H9 (cell line): ENCODE results near the gene PGA3. TPM values are rescaled to one million over a fixed set of nuclear protein-coding genes. Genes with fewer than 3 reads are reported as not detected.

Experiments used
- DNase-seq: peaks from one replicate; pipeline ENCODE4 v3.0.0-alpha.2; 2017
- H2AFZ ChIP-seq: one replicate; pipeline ENCODE4 v1.6.1; 2013; ENCODE audit warnings: mild to moderate bottlenecking, low read length, control low read depth, moderate library complexity
- H2AK5ac ChIP-seq: 2 replicates; pipeline ENCODE4 v1.6.1; 2013; ENCODE audit warnings: low read length, control low read depth, mixed read lengths; ENCODE audit not compliant: insufficient read length
- H2BK120ac ChIP-seq: one replicate; pipeline ENCODE4 v1.6.1; 2013; ENCODE audit warnings: low read depth, mild to moderate bottlenecking, low read length, control low read depth, inconsistent platforms; ENCODE audit not compliant: poor library complexity, severe bottlenecking
- H2BK12ac ChIP-seq: 2 replicates; pipeline ENCODE4 v1.6.1; 2013; ENCODE audit warnings: low read length, control low read depth, mixed read lengths, low read depth; ENCODE audit not compliant: insufficient read length
- H2BK15ac ChIP-seq: 2 replicates; pipeline ENCODE4 v1.6.1; 2013; ENCODE audit warnings: low read depth, low read length, control low read depth
- H2BK20ac ChIP-seq: one replicate; pipeline ENCODE4 v1.6.1; 2013; ENCODE audit warnings: low read depth, mild to moderate bottlenecking, low read length, control low read depth, inconsistent platforms; ENCODE audit not compliant: poor library complexity, severe bottlenecking
- H2BK5ac ChIP-seq: 2 replicates; pipeline ENCODE4 v1.6.1; 2013; ENCODE audit warnings: low read length, control low read depth, mixed read lengths; ENCODE audit not compliant: insufficient read length
- H3K14ac ChIP-seq: 2 replicates; pipeline ENCODE4 v1.6.1; 2013; ENCODE audit warnings: low read length, control low read depth; ENCODE audit not compliant: insufficient read depth
- H3K18ac ChIP-seq: 2 replicates; pipeline ENCODE4 v1.6.1; 2013; ENCODE audit warnings: low read depth, mild to moderate bottlenecking, mixed read lengths, low read length, control low read depth; ENCODE audit not compliant: insufficient read length
- H3K23ac ChIP-seq: 2 replicates; pipeline ENCODE4 v1.6.1; 2013; ENCODE audit warnings: low read length, control low read depth, mixed read lengths, low read depth; ENCODE audit not compliant: insufficient read length
- H3K23me2 ChIP-seq: 2 replicates; pipeline ENCODE4 v1.6.1; 2013; ENCODE audit warnings: low read depth, mild to moderate bottlenecking, mixed read lengths, low read length, control low read depth; ENCODE audit not compliant: insufficient read length, poor library complexity, severe bottlenecking
- H3K27ac ChIP-seq: 2 replicates; pipeline ENCODE4 v1.5.1; 2013; ENCODE audit warnings: low read length, control low read depth, mixed read lengths, low read depth; ENCODE audit not compliant: insufficient read length
- H3K27me3 ChIP-seq: 2 replicates; pipeline ENCODE4 v1.6.1; 2013; ENCODE audit warnings: low read length, control low read depth, inconsistent platforms; ENCODE audit not compliant: insufficient read depth
- H3K4ac ChIP-seq: 2 replicates; pipeline ENCODE4 v1.6.1; 2013; ENCODE audit warnings: low read depth, mild to moderate bottlenecking, control low read depth, inconsistent platforms, low read length, moderate library complexity
- H3K4me1 ChIP-seq: 2 replicates; pipeline ENCODE4 v1.6.1; 2013; ENCODE audit warnings: low read length, control low read depth, inconsistent platforms; ENCODE audit not compliant: insufficient read depth
- H3K4me2 ChIP-seq: 2 replicates; pipeline ENCODE4 v1.6.1; 2013; ENCODE audit warnings: low read length, control low read depth, mixed read lengths; ENCODE audit not compliant: insufficient read length, insufficient read depth
- H3K56ac ChIP-seq: 2 replicates; pipeline ENCODE4 v1.6.1; 2013; ENCODE audit warnings: low read depth, mild to moderate bottlenecking, mixed read lengths, low read length, control low read depth; ENCODE audit not compliant: insufficient read length
- H3K79me1 ChIP-seq: 2 replicates; pipeline ENCODE4 v1.6.1; 2013; ENCODE audit warnings: low read depth, mild to moderate bottlenecking, moderate library complexity, low read length, control low read depth, inconsistent platforms; ENCODE audit not compliant: insufficient read depth, poor library complexity, severe bottlenecking
- H3K79me2 ChIP-seq: 2 replicates; pipeline ENCODE4 v1.6.1; 2013; ENCODE audit warnings: low read length, control low read depth, inconsistent platforms; ENCODE audit not compliant: insufficient read depth
- H3K9ac ChIP-seq: 2 replicates; pipeline ENCODE4 v1.6.1; 2013; ENCODE audit warnings: low read length, control low read depth, mixed read lengths; ENCODE audit not compliant: insufficient read length; ENCODE audit errors: extremely low read depth
- H3K9me3 ChIP-seq: one replicate; pipeline ENCODE4 v1.6.1; 2013; ENCODE audit warnings: low read depth, low read length, inconsistent platforms; ENCODE audit not compliant: control insufficient read depth
- H3T11ph ChIP-seq: one replicate; pipeline ENCODE4 v1.6.1; 2013; ENCODE audit warnings: mild to moderate bottlenecking, low read length, control low read depth, inconsistent platforms
- H4K20me1 ChIP-seq: one replicate; pipeline ENCODE4 v1.6.1; 2013; ENCODE audit not compliant: control insufficient read depth, insufficient read length, insufficient read depth
- H4K5ac ChIP-seq: 2 replicates; pipeline ENCODE4 v1.6.1; 2013; ENCODE audit warnings: low read depth, mild to moderate bottlenecking, mixed read lengths, low read length, control low read depth; ENCODE audit not compliant: insufficient read length
- H4K8ac ChIP-seq: replicated peaks from 2 replicates; pipeline ENCODE4 v1.6.1; 2013; ENCODE audit warnings: low read length, control low read depth, mixed read lengths, low read depth; ENCODE audit not compliant: insufficient read length
- H4K91ac ChIP-seq: 2 replicates; pipeline ENCODE4 v1.6.1; 2013; ENCODE audit warnings: low read depth, mild to moderate bottlenecking, moderate library complexity, mixed read lengths, low read length, control low read depth; ENCODE audit not compliant: insufficient read length
- H3K27ac Mint-ChIP-seq, 3 experiments: 2 replicates in 2 of 3; 3 replicates in 1 of 3; pipeline ENCODE4 v1.8.0; 2020 to 2021; ENCODE audit warnings: mixed read lengths in 3 of 3, mild to moderate bottlenecking in 1 of 3, moderate library complexity in 1 of 3
- H3K27me3 Mint-ChIP-seq: 2 replicates; pipeline ENCODE4 v1.8.0; 2021; ENCODE audit warnings: low read depth, mild to moderate bottlenecking, moderate library complexity, mixed read lengths
- H3K36me3 Mint-ChIP-seq, 3 experiments: 2 replicates in 2 of 3; 3 replicates in 1 of 3; pipeline ENCODE4 v1.8.0; 2020 to 2021; ENCODE audit warnings: low read depth in 3 of 3, mixed read lengths in 3 of 3; ENCODE audit not compliant: insufficient read depth in 1 of 3
- H3K4me1 Mint-ChIP-seq, 2 experiments: 2 replicates each; pipeline ENCODE4 v1.8.0; 2020; ENCODE audit warnings: mixed read lengths in 2 of 2
- H3K4me3 Mint-ChIP-seq, 2 experiments: 2 replicates in 1 of 2; 3 replicates in 1 of 2; pipeline ENCODE4 v1.8.0; 2020 to 2021; ENCODE audit warnings: mild to moderate bottlenecking in 2 of 2, mixed read lengths in 2 of 2, moderate library complexity in 1 of 2
- H3K9me3 Mint-ChIP-seq, 2 experiments: 2 replicates in 1 of 2; 3 replicates in 1 of 2; pipeline ENCODE4 v1.8.0; 2020; ENCODE audit warnings: mild to moderate bottlenecking in 2 of 2, mixed read lengths in 2 of 2, moderate library complexity in 1 of 2
- CTCF ChIP-seq: fragments of 200-600 bp; sonication (generic); conservative IDR thresholded peaks from 3 replicates; pipeline ENCODE4 v1.8.0; 2021; ENCODE audit warnings: antibody characterized with exemption, mild to moderate bottlenecking
- WGBS: extraction: QIAGEN DNeasy Blood & Tissue Kit; methylation state at CpG from one replicate; pipeline ENCODE4 v1.1.7; 2013; ENCODE audit warnings: missing lambda C conversion rate, low lambda C conversion rate, mixed read lengths; ENCODE audit not compliant: insufficient read length; ENCODE audit errors: extremely low coverage; 5-methylcytosine and 5-hydroxymethylcytosine counted together
- total RNA-seq: library from RNA; stranded (reverse); gene quantifications from 2 replicates; pipeline ENCODE4 v1.2.1, GENCODE V29; 2021

PGA3 gene
- total RNA-seq, 1 experiment from 2014 or later, result not detected

GRCh38 chr11:61172356-61172755 is 31.0 kb upstream of the PGA3 start:
- no peak for DNase-seq
- H3K9ac ChIP-seq, result no peak overlapping the region
- no peak overlapping the region for H3K4ac ChIP-seq
- H2BK12ac ChIP-seq, result no peak overlapping the region
- no peak overlapping the region for H3K4me3 Mint-ChIP-seq
- no peaks in the 10 kb centered on the region for H3K4me1 ChIP-seq
- no peak overlapping the region for H2AFZ ChIP-seq
- H3K79me2 ChIP-seq, result no peaks in the 10 kb centered on the region
- no peak overlapping the region for H2BK20ac ChIP-seq
- H3K27ac Mint-ChIP-seq, result no peak overlapping the region
- no peak overlapping the region for H4K8ac ChIP-seq
- H3K36me3 Mint-ChIP-seq, result peaks cover 0 to 2% (median 0%) of the 10 kb centered on the region in 3 experiments; a peak in 1 of 7 replicates
- no peak overlapping the region for H2BK120ac ChIP-seq
- H3K14ac ChIP-seq, result no peak overlapping the region
- no peak overlapping the region for H2BK5ac ChIP-seq
- H4K20me1 ChIP-seq, result no peaks in the 10 kb centered on the region
- WGBS, result no CpG with 5 or more reads among the region's 5 CpGs
- H3K9me3 Mint-ChIP-seq, result peaks cover 4 to 7% of the 10 kb centered on the region in 2 experiments; a peak in 4 of 5 replicates
- no peaks in the 10 kb centered on the region for H3K23me2 ChIP-seq
- no peak overlapping the region for H3K18ac ChIP-seq
- no peaks in the 10 kb centered on the region for H3K4me1 Mint-ChIP-seq
- no peak overlapping the region for H4K91ac ChIP-seq
- H3K27me3 ChIP-seq, result no peaks in the 10 kb centered on the region
- no peak overlapping the region for H2AK5ac ChIP-seq
- no peak for TF ChIP-seq CTCF
- no peak overlapping the region for H3K56ac ChIP-seq
- no peak overlapping the region for H4K5ac ChIP-seq
- H3K9me3 ChIP-seq, result no peaks in the 10 kb centered on the region
- no peak overlapping the region for H3K4me2 ChIP-seq
- H3K27me3 Mint-ChIP-seq, result peaks cover 34% of the 10 kb centered on the region
- no peak overlapping the region for H3T11ph ChIP-seq
- H2BK15ac ChIP-seq, result no peak overlapping the region
- H3K27ac ChIP-seq, result no peak overlapping the region
- no peaks in the 10 kb centered on the region for H3K79me1 ChIP-seq
- H3K23ac ChIP-seq, result no peak overlapping the region
